LNCaP clone FGC (cell line): ENCODE data around the gene HPS1.

ENCODE experiments used
- DNase-seq: peaks from one replicate; pipeline ENCODE4 v3.0.0-alpha.2; 2011; ENCODE audit warnings: low read depth
- H3K4me3 ChIP-seq: 2 replicates; pipeline ENCODE4 v1.5.1; 2011; ENCODE audit warnings: mild to moderate bottlenecking, low read depth, low read length, control low read depth
- CTCF ChIP-seq: IDR thresholded peaks from 2 replicates; pipeline ENCODE4 v1.5.1; 2012; ENCODE audit warnings: mild to moderate bottlenecking; ENCODE audit not compliant: control insufficient read depth, insufficient read depth; ENCODE audit errors: extremely low read depth

Gene HPS1

GRCh38 chr10:98407017-98407743 is 39.6 kb downstream of the HPS1 start:
- DNase-seq = no peak
- TF ChIP-seq CTCF = no peak
- H3K4me3 ChIP-seq = no peak overlapping the region

DNA sequence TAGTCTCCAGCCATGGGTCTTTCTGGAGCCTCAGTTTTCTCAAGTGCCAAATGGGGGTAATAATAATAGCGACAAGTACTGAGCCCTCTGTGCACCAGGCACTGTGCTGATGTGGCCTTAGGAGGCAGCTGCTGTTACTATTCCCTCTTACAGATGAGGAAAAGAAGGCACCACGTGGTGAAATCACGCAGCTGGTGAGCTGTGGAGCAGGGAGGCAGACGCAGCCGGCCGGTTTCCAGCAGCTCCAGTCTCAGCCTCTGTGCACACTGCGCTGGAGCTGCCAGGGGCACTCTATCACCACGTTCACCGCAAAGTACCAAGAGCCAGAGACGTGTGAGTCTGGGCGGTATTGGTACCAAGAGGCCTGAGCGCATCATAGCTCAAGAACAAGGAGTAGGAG is 41.3 kb downstream of the HPS1 start:
- no peak overlapping the region for H3K4me3 ChIP-seq
- no peak for DNase-seq
- TF ChIP-seq CTCF = no peak

- no peak for DNase-seq
- no peak for TF ChIP-seq CTCF
- no peak overlapping the region for H3K4me3 ChIP-seq
Observed at GRCh38 chr10:98404571-98405359, 42.0 kb downstream of the HPS1 start.

DNA sequence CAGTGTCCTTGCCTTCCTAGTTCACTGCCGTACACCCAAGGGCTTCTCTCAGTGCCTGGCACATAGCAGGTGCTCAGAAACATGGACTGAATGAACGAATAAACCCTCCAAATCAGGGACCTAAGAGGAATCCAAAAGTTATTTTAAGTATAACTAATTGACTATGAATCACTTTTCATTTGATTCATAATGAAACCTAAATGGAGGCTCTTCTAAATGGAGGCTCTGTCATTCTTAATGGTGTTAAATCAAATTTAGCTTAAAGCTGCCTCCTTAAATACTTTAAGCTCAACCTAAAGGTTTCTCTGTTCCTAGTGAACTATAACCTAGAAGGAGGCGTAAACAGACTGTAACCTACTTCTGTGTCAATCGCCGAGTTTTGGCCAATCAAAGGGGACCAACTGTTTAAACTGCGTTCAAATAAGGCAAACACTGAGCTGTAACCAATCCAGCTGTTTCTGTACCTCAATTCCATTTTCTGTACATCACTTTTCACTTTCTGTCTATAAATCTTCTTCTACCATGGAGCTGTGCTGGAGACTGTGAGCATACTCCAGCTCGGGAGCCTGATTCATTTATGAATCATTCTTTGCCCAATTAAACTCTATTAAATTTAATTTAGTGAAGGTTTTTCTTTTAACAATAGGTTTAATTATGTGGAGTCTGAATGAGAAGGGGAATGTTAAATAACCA is 42.8 kb downstream of the HPS1 start:
- DNase-seq = no peak
- TF ChIP-seq CTCF = no peak
- no peak overlapping the region for H3K4me3 ChIP-seq

DNA sequence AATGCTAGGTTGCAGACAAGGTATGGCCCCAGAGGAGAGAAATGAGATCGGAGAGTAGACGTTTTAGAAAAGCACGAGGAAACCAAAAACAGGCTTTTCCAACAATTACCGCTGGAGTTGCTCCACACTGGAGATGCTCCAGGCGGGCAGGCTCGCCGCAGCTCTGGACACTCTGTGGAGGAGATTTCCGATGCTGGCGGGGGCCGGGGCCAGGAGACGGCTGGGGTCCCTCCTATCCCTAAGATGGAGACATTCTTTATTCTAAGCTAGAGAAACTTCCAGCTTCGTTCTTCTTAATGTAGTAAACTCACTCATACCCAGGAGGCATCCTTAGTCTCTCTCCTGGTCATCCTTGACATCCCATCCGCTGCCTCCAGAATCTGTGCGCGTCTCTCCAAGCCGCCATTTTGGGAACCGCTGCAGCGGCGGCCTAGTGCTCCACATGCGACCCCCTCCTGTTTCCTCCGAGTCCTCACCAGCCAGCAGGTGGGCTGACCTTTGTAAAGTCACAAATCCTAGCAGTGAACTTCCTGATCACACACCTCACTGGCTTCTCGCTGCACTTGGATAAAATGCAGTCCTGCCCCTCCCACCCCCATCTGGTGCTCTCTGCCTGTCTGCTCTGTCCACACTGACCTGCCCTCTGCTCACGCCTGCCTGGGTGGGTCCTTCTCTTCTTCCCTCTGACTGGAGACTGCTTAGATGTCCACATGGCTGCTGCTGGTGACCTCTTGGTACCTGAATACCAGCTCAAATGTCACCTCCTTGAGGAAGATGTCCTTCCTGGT is 43.6 kb downstream of the HPS1 start:
- DNase-seq = no peak
- no peak for TF ChIP-seq CTCF
- no peak overlapping the region for H3K4me3 ChIP-seq

- H3K4me3 ChIP-seq = no peak overlapping the region
- no peak for DNase-seq
- TF ChIP-seq CTCF = no peak
Observed at GRCh38 chr10:98402478-98402877, 44.3 kb downstream of the HPS1 start.
